Upper lobe of left lung (tissue), 6 donors: Measurements from ENCODE around the gene RUBCN. TPM values are rescaled to one million over a fixed set of nuclear protein-coding genes. Genes with fewer than 3 reads are reported as not detected.
A peak's percentile ranks its signal among the peaks of the same experiment; 100 is the strongest.

Source experiments
- ATAC-seq, 2 donors: fragments of 200-7000 bp; cut with Tn5 transposase; one replicate each; pipeline ENCODE4 v1.9.1; 2022; ENCODE audit warnings: mild to moderate bottlenecking in 2 of 2, moderate library complexity in 2 of 2; ENCODE audit not compliant: low FRiP score in 2 of 2
- DNase-seq, 2 donors: peaks; one replicate each; pipeline ENCODE4 v3.0.0-alpha.2; 2019 to 2020
- H3K27ac ChIP-seq, 4 donors: fragments of 200-600 bp; sonication (generic); one replicate each; pipeline ENCODE4 v1.5.1; 2016 to 2019
- H3K27me3 ChIP-seq, 4 donors: fragments of 200-600 bp; sonication (generic); one replicate each; pipeline ENCODE4 v1.5.1; 2017 to 2019
- H3K36me3 ChIP-seq, 4 donors: fragments of 200-600 bp; sonication (generic); one replicate each; pipeline ENCODE4 v1.5.1; 2016 to 2019
- H3K4me1 ChIP-seq, 4 donors: fragments of 200-600 bp; sonication (generic); one replicate each; pipeline ENCODE4 v1.5.1; 2018 to 2019
- H3K4me3 ChIP-seq, 4 donors: fragments of 200-600 bp; sonication (generic); one replicate each; pipeline ENCODE4 v1.5.1; 2017 to 2019; ENCODE audit warnings: mild to moderate bottlenecking in 2 of 4, moderate library complexity in 1 of 4
- H3K9me3 ChIP-seq, 4 donors: fragments of 200-600 bp; sonication (generic); one replicate each; pipeline ENCODE4 v1.5.1; 2018 to 2019
- CTCF ChIP-seq, 6 experiments: fragments of 450-650 bp in 4 of 6; fragments of 200-600 bp in 2 of 6; sonication (generic) in 2 of 6; IDR thresholded peaks; one replicate each; pipeline ENCODE4 v1.5.1; 2016 to 2019; ENCODE audit warnings: antibody characterized with exemption in 6 of 6
- EP300 ChIP-seq, 4 donors: sonication (generic); formaldehyde crosslinking; IDR thresholded peaks; one replicate each; pipeline ENCODE4 v1.5.1; 2017; ENCODE audit warnings: antibody characterized with exemption in 4 of 4, control low read depth in 2 of 4
- POLR2A ChIP-seq, 4 donors: fragments of 450-650 bp; IDR thresholded peaks; one replicate each; pipeline ENCODE4 v1.5.1; 2016 to 2017; ENCODE audit warnings: antibody characterized with exemption in 4 of 4, mild to moderate bottlenecking in 2 of 4
- POLR2AphosphoS5 ChIP-seq, 2 donors: sonication (generic); formaldehyde crosslinking; IDR thresholded peaks; one replicate each; pipeline ENCODE4 v1.5.1; 2017; ENCODE audit warnings: antibody characterized with exemption in 2 of 2
- WGBS, 2 donors: methylation state at CpG; one replicate each; pipeline ENCODE4 v1.1.5; 2017 to 2018; 5-methylcytosine and 5-hydroxymethylcytosine counted together
- total RNA-seq, 6 donors: library from RNA; depleted of rRNA in 4 of 6; stranded (reverse); fragments of >200 nt in 4 of 6; gene quantifications; one replicate each; pipeline versions ENCODE4 v1.1.0 to v1.2.1, GENCODE V29; 2016 to 2021
- donor health status: DM: no; HTN: no; CAD: no; lungs with moderate emphysema.
- donor health status: DM: no; HTN: yes; CAD: no; lungs with severe emphysema.

The RUBCN gene
- total RNA-seq, 6 donors from 2014 or later, result 34.8 to 103 (median 51.2) TPM

DNA sequence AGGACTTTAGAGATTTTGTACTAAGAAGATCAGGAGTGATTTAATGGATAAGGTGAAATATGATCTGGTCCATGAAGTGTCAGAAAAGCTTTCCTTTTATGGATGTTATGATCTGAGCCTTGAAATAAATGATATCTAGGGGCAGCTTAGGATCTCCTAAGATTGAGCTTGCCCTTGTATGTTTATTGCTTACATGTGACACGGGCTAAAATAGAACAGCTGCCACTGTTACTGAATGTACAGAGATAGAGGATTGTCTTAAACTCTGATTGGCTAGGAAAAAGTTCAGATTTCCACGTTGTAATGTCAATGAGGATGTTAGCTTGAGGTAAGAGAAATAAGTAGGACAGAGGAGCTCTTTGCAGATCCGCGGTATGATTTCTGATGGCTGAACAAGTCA, 21.8 kb upstream of the RUBCN start:
- peaks cover 0 to 50% (median 23%) of the 10 kb centered on the region in 4 donors for H3K36me3 ChIP-seq

DNA sequence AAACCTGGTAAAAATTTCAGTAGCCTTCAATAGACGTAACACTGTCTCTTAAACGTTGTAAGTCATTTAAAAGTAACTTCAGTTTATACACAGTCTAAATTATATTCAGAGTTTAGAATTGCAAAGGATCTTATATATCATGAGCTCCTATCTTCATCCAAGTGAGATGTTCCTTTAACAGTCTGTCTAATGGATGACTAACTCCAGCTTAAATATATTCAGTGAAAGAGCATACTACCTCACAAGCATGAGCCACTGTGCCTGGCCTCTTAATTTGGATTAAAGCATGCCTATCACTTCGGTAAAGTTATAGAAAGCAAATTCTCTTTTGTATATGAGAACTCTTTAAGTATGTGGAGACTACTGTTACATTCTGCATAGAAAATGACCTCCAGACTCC, 20.0 kb upstream of the RUBCN start:
- no peak for ATAC-seq
- TF ChIP-seq CTCF (IDR thresholded peaks at IDR 0.05), result no peak
- TF ChIP-seq EP300 (IDR thresholded peaks at IDR 0.05), result no peak
- TF ChIP-seq POLR2A (IDR thresholded peaks at IDR 0.05), result no peak
- no peak for TF ChIP-seq POLR2AphosphoS5 (IDR thresholded peaks at IDR 0.05)
- no peaks in the 10 kb centered on the region for H3K9me3 ChIP-seq
- no peak overlapping the region for H3K4me3 ChIP-seq
- H3K36me3 ChIP-seq, result peaks cover 0 to 32% (median 8%) of the 10 kb centered on the region in 4 donors
- H3K4me1 ChIP-seq, result peaks cover 9 to 16% (median 15%) of the 10 kb centered on the region in 4 donors
- WGBS, 2 donors, result 74 to 78% methylated on average over 3 of the region's 3 CpGs
- no peaks in the 10 kb centered on the region for H3K27me3 ChIP-seq
- no peak for DNase-seq
- peak overlapping the region in 1 of 4 donors; percentile 7 for H3K27ac ChIP-seq

More for the DNA sequence above, 21.8 kb upstream of the RUBCN start:
- WGBS, 2 donors, result 91 to 95% methylated on average over 4 of the region's 4 CpGs
- Histone ChIP-seq H3K9me3 (no peaks in the 10 kb centered on the region), H3K4me1 (peaks cover 0 to 6% (median under 1%) of the 10 kb centered on the region in 4 donors), H3K27me3 (no peaks in the 10 kb centered on the region), H3K4me3 (no peak overlapping the region), H3K27ac (no peak overlapping the region)
- DNase-seq (no peak), ATAC-seq (no peak)
- TF ChIP-seq POLR2A (IDR thresholded peaks at IDR 0.05), result no peak
- TF ChIP-seq CTCF (IDR thresholded peaks at IDR 0.05), result no peak
- TF ChIP-seq EP300 (IDR thresholded peaks at IDR 0.05), result no peak
- no peak for TF ChIP-seq POLR2AphosphoS5 (IDR thresholded peaks at IDR 0.05)

GRCh38 chr3:197753263-197753662, 16.6 kb upstream of the RUBCN start:
- no peak overlapping the region for H3K27ac ChIP-seq
- no peak for ATAC-seq
- WGBS, 2 donors, result 95% methylated on average over 3 of the region's 3 CpGs
- peaks cover 0 to 14% (median 3%) of the 10 kb centered on the region in 4 donors for H3K36me3 ChIP-seq
- no peaks in the 10 kb centered on the region for H3K27me3 ChIP-seq
- peaks cover 22 to 34% (median 28%) of the 10 kb centered on the region in 4 donors for H3K4me1 ChIP-seq
- H3K9me3 ChIP-seq, result no peaks in the 10 kb centered on the region
- no peak for DNase-seq
- no peak for TF ChIP-seq POLR2A (IDR thresholded peaks at IDR 0.05)
- no peak for TF ChIP-seq POLR2AphosphoS5 (IDR thresholded peaks at IDR 0.05)
- no peak for TF ChIP-seq EP300 (IDR thresholded peaks at IDR 0.05)
- TF ChIP-seq CTCF (IDR thresholded peaks at IDR 0.05), result peak in 2 of 6 experiments; percentile 15 to 21
- H3K4me3 ChIP-seq, result no peak overlapping the region

DNA sequence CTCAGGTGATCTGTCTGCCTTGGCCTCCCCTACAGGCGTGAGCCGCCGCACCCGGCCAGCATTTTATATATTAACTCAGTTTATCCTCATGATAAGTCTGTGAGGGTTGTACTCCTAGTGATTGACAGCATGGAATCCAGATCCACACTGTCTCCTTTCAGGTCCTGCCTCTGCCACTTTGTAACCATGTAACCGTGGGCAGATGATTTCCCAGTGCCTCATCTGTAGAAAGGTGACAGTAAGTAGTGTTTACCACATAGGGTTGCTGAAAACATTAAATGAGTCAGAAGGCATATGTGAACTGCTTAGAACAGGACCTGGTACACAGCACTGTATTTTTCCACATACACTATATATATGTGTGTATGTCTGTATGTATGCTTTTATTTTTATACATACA, 15.4 kb upstream of the RUBCN start:
- H3K27me3 ChIP-seq, result no peaks in the 10 kb centered on the region
- peak overlapping the region in 3 of 4 donors; percentile 94 to 99 (median 94) for H3K27ac ChIP-seq
- TF ChIP-seq POLR2AphosphoS5 (IDR thresholded peaks at IDR 0.05), result no peak
- TF ChIP-seq CTCF (IDR thresholded peaks at IDR 0.05), result no peak
- TF ChIP-seq POLR2A (IDR thresholded peaks at IDR 0.05), result no peak
- no peak for TF ChIP-seq EP300 (IDR thresholded peaks at IDR 0.05)
- DNase-seq (no peak), ATAC-seq (no peak)
- no peak overlapping the region for H3K4me3 ChIP-seq
- 85 to 87% methylated on average over 5 of the region's 5 CpGs for WGBS, 2 donors
- H3K36me3 ChIP-seq, result peaks cover 0 to 2% (median 0%) of the 10 kb centered on the region in 4 donors
- no peaks in the 10 kb centered on the region for H3K9me3 ChIP-seq
- H3K4me1 ChIP-seq, result peaks cover 22 to 34% (median 28%) of the 10 kb centered on the region in 4 donors
